Dendritic cell treated with granulocyte-macrophage colony-stimulating factor and Interleukin-4, amounts not matched to agents 40 ng/mL and 50 ng/mL, for 4 days (primary cell): ENCODE measurements around the gene UGT1A6.
"Not testable (repeated sequence)": the region's sequence is repeated elsewhere in the genome, so short reads cannot be mapped to it uniquely, and the experiment has no call there.

Experiments
- H3K27ac Mint-ChIP-seq: one replicate; pipeline ENCODE4 v1.8.0; 2022; ENCODE audit warnings: mild to moderate bottlenecking, mixed read lengths
- H3K27me3 Mint-ChIP-seq: one replicate; pipeline ENCODE4 v1.8.0; 2022; ENCODE audit warnings: mild to moderate bottlenecking, mixed read lengths
- H3K36me3 Mint-ChIP-seq: one replicate; pipeline ENCODE4 v1.8.0; 2022; ENCODE audit warnings: low read depth, mixed read lengths
- H3K4me1 Mint-ChIP-seq: one replicate; pipeline ENCODE4 v1.8.0; 2022; ENCODE audit warnings: low read depth, mixed read lengths
- H3K4me3 Mint-ChIP-seq: one replicate; pipeline ENCODE4 v1.8.0; 2022; ENCODE audit warnings: mild to moderate bottlenecking, moderate library complexity, mixed read lengths
- H3K9me3 Mint-ChIP-seq: one replicate; pipeline ENCODE4 v1.8.0; 2022; ENCODE audit warnings: mixed read lengths
- intact Hi-C: fragments of 100-400 bp; cut with micrococcal nuclease; formaldehyde crosslinking; loops from one replicate; pipeline ENCODE4 v1.15.0; 2022

UGT1A6 gene

DNA sequence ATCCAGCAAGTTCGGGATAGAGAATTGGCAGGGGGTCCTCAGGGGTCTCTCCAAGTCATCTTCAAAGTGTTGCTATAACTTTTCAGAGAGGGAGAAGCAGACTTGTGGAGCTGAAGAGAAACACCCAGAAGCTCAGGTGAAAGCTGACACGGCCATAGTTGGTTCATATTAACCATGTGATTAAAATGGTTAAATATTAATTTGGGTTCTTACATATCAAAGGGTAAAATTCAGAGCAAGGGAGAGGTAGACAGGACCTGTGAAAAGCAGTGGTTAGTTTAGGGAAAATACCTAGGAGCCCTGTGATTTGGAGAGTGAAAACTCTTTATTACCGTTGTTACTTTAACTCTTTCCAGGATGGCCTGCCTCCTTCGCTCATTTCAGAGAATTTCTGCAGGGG, at the start of gene UGT1A6:
Gene UGT1A6 (plus strand): TSS at position 243 of the 400 bp plus-strand sequence. CDS start 115 bp downstream, at position 358.
- peaks cover 1% of the 10 kb centered on the region for H3K27me3 Mint-ChIP-seq
- no peaks in the 10 kb centered on the region for H3K9me3 Mint-ChIP-seq
- no peak within 1 kb of the TSS for H3K27ac Mint-ChIP-seq
- no peaks in the 10 kb centered on the region for H3K4me1 Mint-ChIP-seq
- H3K4me3 Mint-ChIP-seq = no peak within 1 kb of the TSS
- intact Hi-C loops = no loop called here
- no peaks in the 10 kb centered on the region for H3K36me3 Mint-ChIP-seq

DNA sequence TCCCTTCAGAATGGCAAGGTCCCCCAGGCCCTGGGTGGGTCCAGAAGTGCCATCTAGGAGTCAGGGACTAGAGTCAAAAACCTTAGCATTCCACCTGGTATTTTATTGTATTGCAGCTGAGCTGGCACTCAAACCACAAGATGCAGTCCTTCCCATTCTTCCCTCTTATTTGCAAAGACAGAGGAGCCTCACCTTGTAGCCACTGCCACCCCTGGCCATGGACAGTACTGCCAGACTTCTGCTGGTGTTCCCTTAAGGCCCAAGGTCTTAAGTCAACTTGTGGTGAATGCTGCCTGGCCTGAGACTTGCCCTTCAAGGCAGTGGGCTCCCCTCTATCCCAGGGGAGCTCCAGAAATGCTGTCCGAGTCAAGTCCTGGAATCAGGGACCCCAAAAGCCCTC, 49.6 kb upstream of the UGT1A6 start:
- H3K4me3 Mint-ChIP-seq = no peak overlapping the region
- H3K4me1 Mint-ChIP-seq = no peaks in the 10 kb centered on the region
- H3K27me3 Mint-ChIP-seq = no peaks in the 10 kb centered on the region
- no peak overlapping the region for H3K27ac Mint-ChIP-seq
- no peaks in the 10 kb centered on the region for H3K36me3 Mint-ChIP-seq
- H3K9me3 Mint-ChIP-seq = peaks cover 18% of the 10 kb centered on the region
- intact Hi-C loops = no loop called here

DNA sequence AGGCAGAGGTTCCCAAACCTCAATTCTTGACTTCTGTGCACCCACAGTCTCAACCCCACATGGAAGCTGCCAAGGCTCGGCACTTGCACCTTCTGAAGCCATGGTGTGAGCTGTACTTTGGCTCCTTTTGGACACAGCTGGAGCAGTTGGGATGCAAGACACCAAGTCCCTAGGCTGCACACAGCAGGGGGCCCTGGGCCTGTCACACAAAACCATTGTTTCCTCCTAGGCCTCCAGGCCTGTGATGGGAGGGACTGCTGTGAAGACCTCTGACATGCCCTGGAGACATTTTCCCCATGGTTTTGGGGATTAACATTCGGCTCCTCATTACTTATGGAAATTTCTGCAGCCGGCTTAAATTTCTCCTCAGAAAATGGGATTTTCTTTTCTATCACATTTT, 46.7 kb upstream of the UGT1A6 start:
- H3K27ac Mint-ChIP-seq, H3K36me3 Mint-ChIP-seq, H3K4me1 Mint-ChIP-seq, H3K4me3 Mint-ChIP-seq, H3K27me3 Mint-ChIP-seq, intact Hi-C loops: not testable (repeated sequence)
- peaks cover 18% of the 10 kb centered on the region for H3K9me3 Mint-ChIP-seq

DNA sequence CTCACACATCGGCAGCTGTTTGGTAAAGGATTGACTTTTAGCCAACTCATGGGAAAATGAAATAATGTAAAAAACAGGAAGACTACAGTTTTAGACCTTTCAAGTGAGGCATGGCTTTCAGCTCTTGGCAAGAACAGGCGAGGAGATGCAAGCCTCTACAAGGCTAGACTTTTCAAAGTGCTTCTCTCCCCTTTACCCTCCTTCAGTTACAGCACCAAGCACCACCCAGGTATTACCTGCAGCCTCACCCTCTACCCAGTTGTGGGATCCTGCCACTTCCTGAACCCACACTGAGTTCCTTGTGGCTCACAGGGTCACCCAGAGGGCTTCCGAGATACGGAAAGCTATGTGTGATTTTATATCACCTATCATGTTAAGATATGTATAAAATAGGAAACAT, 41.7 kb upstream of the UGT1A6 start:
- Mint-ChIP-seq H3K4me3 (no peak overlapping the region), H3K27me3 (no peaks in the 10 kb centered on the region), H3K4me1 (no peaks in the 10 kb centered on the region), H3K27ac (no peak overlapping the region), H3K9me3 (peaks cover 11% of the 10 kb centered on the region), H3K36me3 (no peaks in the 10 kb centered on the region)
- intact Hi-C loops = no loop called here

DNA sequence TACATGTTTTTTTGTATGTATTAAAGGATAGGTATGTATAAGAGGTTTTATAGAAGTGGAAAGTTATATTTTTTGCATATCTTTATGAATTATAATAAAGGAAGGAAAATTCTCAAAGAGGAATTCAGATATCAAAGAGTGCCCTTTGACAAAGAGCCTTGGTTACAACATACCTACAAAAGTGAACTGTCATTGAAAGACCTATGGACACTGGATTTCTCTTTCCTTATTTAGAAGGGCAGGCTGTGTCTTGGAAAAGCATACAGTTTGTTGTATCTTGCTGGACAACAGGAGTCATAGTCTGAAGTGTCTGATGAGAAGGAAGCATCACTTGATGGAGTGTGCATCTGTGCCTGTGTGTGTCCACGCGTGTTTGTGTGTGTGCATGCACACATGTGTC, 41.3 kb upstream of the UGT1A6 start:
- no peaks in the 10 kb centered on the region for H3K36me3 Mint-ChIP-seq
- no peak overlapping the region for H3K4me3 Mint-ChIP-seq
- no peaks in the 10 kb centered on the region for H3K4me1 Mint-ChIP-seq
- H3K27me3 Mint-ChIP-seq = no peaks in the 10 kb centered on the region
- intact Hi-C loops = no loop called here
- no peak overlapping the region for H3K27ac Mint-ChIP-seq
- H3K9me3 Mint-ChIP-seq = peaks cover 7% of the 10 kb centered on the region

DNA sequence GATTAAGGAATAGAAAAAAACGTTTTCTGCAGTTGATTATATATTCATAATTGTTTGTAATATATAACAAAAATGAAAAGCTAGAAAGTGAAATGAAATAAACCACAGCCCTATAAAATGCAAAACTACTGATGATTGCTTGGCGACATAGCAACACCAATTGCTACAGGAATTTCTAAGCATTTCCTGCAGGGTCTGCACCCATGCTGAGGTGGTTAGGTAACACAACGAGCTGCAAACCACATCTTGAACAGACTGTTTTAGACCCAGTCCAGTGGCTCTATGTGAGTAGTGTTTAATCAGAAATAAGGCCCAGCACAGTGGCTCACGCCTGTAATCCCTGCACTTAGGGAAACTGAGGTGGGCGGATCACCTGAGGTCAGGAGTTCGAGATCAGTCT, 38.2 kb upstream of the UGT1A6 start:
- Mint-ChIP-seq H3K9me3 (no peaks in the 10 kb centered on the region), H3K36me3 (no peaks in the 10 kb centered on the region), H3K4me3 (no peak overlapping the region), H3K4me1 (no peaks in the 10 kb centered on the region), H3K27me3 (no peaks in the 10 kb centered on the region), H3K27ac (no peak overlapping the region)
- intact Hi-C loops = no loop called here

DNA sequence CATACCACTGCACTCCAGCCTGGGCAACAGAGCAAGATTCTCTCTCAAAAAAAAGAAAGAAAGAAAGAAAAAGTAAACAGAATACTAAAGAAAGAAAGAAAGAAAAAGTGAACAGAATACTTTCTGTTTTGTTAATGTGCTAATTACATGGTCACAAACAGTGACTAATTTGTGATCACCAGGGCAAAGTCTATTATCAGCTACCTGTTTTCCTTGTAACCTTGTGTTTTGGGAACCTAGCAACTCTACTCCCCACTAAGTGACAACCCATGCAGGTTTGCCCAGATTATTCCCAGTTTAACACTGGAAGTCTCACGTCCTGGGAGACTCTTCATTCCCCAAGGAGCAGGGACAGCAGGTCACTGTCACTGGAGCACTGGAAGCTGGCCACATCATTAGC, 37.6 kb upstream of the UGT1A6 start:
- Mint-ChIP-seq H3K4me1 (no peaks in the 10 kb centered on the region), H3K4me3 (no peak overlapping the region), H3K9me3 (no peaks in the 10 kb centered on the region), H3K27ac (no peak overlapping the region), H3K27me3 (no peaks in the 10 kb centered on the region), H3K36me3 (no peaks in the 10 kb centered on the region)
- intact Hi-C loops = no loop called here

DNA sequence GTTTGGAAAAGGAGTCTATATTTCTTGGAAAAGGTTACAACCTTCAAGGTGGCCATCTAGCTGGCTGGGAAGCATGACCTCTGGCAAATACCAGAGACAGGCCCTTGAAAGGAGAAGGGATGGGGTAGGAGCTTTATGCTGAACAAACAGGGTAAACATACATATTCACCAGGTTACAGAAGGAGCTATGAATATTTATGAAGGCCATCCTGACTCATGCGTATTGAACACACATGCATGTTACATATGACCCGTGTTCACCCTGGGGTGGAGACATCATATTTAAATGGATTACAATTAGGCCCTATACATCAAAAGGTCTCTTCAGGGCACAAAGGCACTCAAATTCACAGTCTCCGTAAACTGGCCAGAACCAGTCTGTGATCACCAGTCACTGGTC, 36.7 kb upstream of the UGT1A6 start:
- H3K9me3 Mint-ChIP-seq, intact Hi-C loops, H3K27ac Mint-ChIP-seq: not testable (repeated sequence)

DNA sequence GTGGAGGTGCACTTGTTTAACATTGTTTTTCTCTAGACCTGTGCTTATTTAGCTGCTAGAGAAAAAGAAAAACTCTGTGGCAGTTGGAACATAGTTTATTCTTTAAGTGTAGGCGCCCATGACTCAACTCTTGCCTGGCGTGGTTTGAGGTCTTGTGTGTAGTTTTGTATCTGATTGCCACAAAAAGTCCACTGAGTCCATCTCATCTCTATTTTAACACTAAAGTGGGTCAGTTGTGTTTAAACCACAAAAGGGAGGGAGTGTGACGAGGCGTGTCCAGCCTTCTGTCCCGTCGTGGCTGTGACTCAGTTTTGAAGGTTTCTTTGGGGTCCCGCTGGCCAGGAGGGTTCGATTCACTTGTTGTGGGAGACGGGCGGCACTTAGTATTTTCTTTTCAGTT, 36.2 kb upstream of the UGT1A6 start:
- Mint-ChIP-seq H3K4me3 (no peak overlapping the region), H3K27me3 (no peaks in the 10 kb centered on the region), H3K36me3 (no peaks in the 10 kb centered on the region), H3K4me1 (no peaks in the 10 kb centered on the region), H3K9me3 (no peaks in the 10 kb centered on the region), H3K27ac (no peak overlapping the region)
- intact Hi-C loops = no loop called here

More for the DNA sequence above, 36.7 kb upstream of the UGT1A6 start:
- not testable (repeated sequence) for H3K36me3 Mint-ChIP-seq, H3K4me3 Mint-ChIP-seq, H3K27me3 Mint-ChIP-seq, H3K4me1 Mint-ChIP-seq

DNA sequence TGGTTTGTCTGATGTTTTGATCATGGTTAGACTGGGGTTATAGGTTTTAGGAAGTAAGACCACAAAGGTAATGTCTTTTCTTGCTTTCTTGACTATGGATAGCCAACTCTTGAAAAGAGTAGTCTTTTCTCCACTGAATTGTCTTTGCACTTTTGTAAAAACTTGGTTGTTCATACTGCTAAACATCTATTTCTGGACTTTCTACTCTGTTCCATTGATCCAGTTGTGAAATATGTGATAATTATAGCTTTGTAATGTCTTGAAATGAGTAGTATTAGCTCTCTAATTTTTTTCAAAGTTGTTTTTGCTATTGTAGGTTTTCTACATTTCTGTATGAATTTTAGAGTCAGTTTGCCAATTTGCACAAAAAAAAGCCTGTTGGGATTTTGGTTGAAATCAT, 34.1 kb upstream of the UGT1A6 start:
- intact Hi-C loops = no loop called here
- Mint-ChIP-seq H3K36me3 (no peaks in the 10 kb centered on the region), H3K27me3 (peaks cover 2% of the 10 kb centered on the region), H3K9me3 (no peaks in the 10 kb centered on the region), H3K27ac (no peak overlapping the region), H3K4me1 (no peaks in the 10 kb centered on the region), H3K4me3 (no peak overlapping the region)

DNA sequence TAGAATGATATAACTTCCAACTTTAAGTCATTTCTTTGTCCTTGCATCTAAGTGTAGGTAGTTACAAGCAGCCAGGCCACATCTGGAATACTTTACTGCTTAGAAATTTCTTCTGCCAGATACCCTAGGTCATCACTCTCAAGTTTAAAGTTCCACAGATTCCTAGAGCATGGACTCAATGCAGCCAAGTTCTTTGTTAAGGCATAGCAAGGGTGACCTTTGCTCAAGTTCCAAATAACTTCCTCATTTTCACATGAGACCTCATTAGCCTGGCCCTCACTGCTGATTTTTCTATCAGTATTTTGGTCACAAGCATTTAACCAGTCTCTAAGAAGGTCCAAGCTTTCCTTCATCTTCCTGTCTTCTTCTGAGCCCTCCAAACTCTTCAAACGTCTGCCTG, 28.8 kb upstream of the UGT1A6 start:
- H3K36me3 Mint-ChIP-seq = no peaks in the 10 kb centered on the region
- intact Hi-C loops = no loop called here
- no peak overlapping the region for H3K4me3 Mint-ChIP-seq
- H3K27me3 Mint-ChIP-seq = peaks cover 2% of the 10 kb centered on the region
- H3K27ac Mint-ChIP-seq = no peak overlapping the region
- H3K9me3 Mint-ChIP-seq = peaks cover 8% of the 10 kb centered on the region
- no peaks in the 10 kb centered on the region for H3K4me1 Mint-ChIP-seq

DNA sequence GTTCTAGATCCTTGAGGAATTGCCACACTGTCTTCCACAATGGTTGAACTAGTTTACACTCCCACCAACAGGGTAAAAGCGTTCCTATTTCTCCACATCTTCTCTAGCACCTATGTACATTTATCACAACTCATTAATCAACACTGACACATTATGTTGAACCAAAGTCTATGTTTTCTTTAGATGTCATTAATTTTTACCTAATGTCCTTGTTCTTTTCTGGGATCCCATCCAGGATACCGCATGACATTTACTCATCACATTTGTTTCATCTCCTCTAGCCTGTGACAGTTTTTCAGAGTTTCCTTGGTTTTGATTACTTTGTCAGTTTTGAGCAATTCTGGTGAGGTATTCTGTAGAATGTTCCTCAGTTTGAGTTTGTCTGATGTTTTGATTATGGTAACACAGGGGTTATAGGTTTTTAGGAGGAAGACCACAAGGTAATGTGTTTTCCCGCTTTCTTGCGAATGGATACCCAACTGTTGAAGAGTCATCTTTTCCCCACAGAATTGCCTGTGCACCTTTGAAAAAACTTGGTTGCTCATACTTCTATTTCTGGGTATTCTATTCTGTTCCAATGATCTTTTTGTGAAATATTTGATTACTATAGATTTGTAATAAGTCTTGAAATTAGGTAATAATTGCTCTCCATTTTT, 24.0 kb upstream of the UGT1A6 start:
- Mint-ChIP-seq H3K9me3 (peaks cover 8% of the 10 kb centered on the region), H3K36me3 (no peaks in the 10 kb centered on the region), H3K27ac (no peak overlapping the region), H3K4me1 (no peaks in the 10 kb centered on the region), H3K27me3 (no peaks in the 10 kb centered on the region), H3K4me3 (no peak overlapping the region)
- intact Hi-C loops = no loop called here

DNA sequence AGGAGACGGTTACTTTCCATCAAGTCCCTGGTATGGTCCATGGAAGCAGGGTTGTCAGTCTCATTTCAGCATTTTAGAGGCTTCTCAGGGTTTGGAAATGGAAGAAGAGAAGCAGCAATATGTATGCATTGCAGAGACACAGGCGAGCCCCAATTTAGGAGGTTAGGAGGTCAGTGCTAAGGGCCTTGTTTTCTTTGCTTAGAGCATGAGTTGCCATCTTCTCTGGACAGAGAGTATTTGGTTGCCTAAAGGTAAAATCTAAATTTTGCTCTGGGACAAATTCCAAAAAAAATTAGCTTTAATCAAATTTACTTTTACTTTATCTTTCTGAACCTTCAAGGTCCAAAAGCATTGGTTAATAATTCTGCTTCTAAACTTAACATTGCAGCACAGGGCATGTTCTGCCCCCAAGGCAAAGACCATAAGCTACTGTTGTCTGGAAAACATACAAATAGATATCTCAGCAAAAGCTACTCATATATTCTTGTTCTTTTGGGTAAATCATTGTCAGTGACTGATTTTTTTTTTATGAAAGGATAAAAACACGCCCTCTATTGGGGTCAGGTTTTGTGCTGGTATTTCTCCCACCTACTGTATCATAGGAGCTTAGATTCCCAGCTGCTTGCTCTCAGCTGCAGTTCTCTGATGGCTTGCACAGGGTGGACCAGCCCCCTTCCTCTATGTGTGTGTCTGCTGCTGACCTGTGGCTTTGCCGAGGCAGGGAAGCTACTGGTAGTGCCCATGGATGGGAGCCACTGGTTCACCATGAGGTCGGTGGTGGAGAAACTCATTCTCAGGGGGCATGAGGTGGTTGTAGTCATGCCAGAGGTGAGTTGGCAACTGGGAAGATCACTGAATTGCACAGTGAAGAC, 21.2 kb upstream of the UGT1A6 start, which contains the start of gene UGT1A9:
Gene UGT1A9 (plus strand): TSS at position 609 of the 872 bp plus-strand sequence. CDS start 37 bp downstream, at position 646.
- no peaks in the 10 kb centered on the region for H3K9me3 Mint-ChIP-seq
- no peaks in the 10 kb centered on the region for H3K4me1 Mint-ChIP-seq
- no peaks in the 10 kb centered on the region for H3K36me3 Mint-ChIP-seq
- no peaks in the 10 kb centered on the region for H3K27me3 Mint-ChIP-seq
- no peak within 1 kb of the TSS for H3K4me3 Mint-ChIP-seq
- no peak within 1 kb of the TSS for H3K27ac Mint-ChIP-seq
- intact Hi-C loops = no loop called here

DNA sequence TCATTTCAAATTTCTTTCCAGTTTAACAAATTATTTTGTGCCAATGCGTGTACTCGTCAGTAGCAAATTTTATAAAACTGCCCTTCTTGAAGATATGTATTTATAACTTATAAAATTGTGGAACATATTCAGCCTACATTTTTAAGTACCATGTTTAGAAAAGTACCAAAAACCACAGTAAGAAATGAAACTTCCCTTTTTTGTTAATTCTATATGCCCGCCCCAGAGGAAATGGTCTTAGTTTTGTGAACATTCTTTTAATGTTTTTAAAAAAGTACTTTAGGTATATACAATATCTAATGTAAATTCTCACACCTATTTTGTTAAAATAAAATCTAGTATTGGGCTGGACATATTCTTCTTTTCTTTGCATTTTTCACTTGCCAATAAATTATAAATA, 19.8 kb upstream of the UGT1A6 start:
- Mint-ChIP-seq H3K36me3 (no peaks in the 10 kb centered on the region), H3K4me3 (no peak overlapping the region), H3K4me1 (no peaks in the 10 kb centered on the region), H3K27ac (no peak overlapping the region), H3K9me3 (no peaks in the 10 kb centered on the region), H3K27me3 (no peaks in the 10 kb centered on the region)
- intact Hi-C loops = no loop called here
